ENCODE results near the gene TNFAIP3.
"Not testable (repeated sequence)": the region's sequence is repeated elsewhere in the genome, so short reads cannot be mapped to it uniquely, and the experiment has no call there.

Gene TNFAIP3

DNA sequence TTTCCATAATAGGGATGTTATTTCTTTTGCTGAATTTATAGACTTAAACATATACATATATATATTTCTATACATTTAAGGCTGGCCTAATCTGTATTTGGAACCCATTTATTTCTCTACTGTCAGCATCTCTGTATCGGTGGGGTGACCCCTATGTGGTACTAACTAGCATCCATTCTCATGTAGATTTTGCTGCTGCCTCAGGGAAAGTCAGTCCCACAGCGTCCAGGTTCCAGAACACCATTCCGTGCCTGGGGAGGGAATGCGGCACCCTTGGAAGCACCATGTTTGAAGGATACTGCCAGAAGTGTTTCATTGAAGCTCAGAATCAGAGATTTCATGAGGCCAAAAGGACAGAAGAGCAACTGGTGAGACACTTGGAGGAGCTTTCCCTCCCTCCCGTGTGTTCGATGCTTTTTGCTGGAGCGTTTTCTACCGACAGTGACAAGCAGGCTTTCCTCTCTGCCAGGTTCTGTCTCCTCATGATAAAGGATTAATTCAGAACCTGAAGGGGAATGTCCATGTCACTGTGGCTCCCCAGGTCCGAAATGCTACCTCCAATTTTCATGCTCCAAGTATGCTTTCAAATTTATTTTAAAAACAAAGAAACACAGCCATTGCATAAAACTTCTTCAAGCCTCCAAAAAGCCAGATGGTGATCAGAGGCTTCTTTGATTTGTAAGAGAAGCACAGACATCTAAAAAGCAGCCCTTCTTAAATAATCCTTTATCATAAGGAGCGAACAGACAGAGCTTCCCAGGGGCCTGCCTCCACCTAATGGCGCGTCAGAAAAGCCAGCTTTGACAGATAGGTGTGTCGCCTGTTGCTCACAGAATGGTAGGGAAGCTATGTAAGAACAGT is 13.1 kb downstream of the TNFAIP3 start:
- DNase-seq = no peak

DNA sequence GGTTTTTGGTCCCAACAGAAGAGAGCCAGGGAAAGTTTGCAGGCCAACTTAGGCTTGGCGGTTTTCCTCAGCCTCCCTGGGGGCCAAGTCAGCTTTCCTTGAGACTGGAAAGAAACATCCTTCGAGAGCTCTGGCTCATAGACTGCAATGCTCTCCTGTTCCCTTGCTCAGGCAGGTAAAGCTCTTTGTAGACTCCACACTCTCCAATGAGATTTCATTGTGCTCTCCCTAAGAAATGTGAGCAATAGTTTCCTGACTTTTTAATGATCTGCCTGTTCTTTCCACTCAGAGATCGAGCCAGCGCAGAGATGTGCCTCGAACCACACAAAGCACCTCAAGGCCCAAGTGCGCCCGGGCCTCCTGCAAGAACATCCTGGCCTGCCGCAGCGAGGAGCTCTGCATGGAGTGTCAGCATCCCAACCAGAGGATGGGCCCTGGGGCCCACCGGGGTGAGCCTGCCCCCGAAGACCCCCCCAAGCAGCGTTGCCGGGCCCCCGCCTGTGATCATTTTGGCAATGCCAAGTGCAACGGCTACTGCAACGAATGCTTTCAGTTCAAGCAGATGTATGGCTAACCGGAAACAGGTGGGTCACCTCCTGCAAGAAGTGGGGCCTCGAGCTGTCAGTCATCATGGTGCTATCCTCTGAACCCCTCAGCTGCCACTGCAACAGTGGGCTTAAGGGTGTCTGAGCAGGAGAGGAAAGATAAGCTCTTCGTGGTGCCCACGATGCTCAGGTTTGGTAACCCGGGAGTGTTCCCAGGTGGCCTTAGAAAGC is 13.9 kb downstream of the TNFAIP3 start:
- no peak for DNase-seq

DNA sequence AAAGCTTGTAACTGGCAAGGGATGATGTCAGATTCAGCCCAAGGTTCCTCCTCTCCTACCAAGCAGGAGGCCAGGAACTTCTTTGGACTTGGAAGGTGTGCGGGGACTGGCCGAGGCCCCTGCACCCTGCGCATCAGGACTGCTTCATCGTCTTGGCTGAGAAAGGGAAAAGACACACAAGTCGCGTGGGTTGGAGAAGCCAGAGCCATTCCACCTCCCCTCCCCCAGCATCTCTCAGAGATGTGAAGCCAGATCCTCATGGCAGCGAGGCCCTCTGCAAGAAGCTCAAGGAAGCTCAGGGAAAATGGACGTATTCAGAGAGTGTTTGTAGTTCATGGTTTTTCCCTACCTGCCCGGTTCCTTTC is 14.4 kb downstream of the TNFAIP3 start:
- no peak for DNase-seq

DNA sequence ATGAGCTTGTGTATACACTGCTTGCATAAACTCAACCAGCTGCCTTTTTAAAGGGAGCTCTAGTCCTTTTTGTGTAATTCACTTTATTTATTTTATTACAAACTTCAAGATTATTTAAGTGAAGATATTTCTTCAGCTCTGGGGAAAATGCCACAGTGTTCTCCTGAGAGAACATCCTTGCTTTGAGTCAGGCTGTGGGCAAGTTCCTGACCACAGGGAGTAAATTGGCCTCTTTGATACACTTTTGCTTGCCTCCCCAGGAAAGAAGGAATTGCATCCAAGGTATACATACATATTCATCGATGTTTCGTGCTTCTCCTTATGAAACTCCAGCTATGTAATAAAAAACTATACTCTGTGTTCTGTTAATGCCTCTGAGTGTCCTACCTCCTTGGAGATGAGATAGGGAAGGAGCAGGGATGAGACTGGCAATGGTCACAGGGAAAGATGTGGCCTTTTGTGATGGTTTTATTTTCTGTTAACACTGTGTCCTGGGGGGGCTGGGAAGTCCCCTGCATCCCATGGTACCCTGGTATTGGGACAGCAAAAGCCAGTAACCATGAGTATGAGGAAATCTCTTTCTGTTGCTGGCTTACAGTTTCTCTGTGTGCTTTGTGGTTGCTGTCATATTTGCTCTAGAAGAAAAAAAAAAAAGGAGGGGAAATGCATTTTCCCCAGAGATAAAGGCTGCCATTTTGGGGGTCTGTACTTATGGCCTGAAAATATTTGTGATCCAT is 15.3 kb downstream of the TNFAIP3 start:
- no peak for DNase-seq

DNA sequence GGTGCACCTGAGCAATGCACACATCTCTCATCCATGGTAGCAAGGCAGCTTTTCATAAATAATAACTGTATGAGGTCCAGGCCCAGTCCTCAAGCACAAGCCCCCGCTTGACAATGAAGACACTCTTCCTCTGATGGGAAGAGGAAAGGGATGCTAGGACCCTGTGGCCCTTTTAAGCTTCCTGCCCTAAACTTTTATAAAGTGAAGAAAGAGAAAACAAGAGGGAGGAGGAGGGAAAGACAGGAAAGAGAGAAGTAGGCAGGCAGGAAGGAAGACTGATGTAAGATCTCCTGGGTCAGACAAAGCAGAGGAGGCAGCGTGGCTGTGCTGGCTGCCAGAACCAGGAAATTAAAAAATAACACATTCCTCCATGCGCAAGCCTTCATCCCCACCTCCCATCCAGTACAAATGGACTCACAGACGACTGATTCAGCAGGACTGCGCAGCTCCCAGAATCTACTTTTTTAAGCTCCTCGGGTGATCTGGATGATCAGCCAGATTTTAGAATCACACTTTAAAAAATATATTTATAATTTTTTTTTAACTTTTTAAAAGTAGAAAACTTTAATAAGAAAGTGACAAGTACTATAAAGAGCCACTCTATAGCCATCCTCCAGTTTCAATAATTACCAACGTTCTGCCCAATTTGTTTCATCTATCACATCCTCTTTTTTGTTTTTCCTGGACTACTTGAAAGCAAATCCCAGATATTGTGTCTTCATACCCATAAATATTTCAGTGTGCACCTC is 16.5 kb downstream of the TNFAIP3 start:
- DNase-seq = no peak

DNA sequence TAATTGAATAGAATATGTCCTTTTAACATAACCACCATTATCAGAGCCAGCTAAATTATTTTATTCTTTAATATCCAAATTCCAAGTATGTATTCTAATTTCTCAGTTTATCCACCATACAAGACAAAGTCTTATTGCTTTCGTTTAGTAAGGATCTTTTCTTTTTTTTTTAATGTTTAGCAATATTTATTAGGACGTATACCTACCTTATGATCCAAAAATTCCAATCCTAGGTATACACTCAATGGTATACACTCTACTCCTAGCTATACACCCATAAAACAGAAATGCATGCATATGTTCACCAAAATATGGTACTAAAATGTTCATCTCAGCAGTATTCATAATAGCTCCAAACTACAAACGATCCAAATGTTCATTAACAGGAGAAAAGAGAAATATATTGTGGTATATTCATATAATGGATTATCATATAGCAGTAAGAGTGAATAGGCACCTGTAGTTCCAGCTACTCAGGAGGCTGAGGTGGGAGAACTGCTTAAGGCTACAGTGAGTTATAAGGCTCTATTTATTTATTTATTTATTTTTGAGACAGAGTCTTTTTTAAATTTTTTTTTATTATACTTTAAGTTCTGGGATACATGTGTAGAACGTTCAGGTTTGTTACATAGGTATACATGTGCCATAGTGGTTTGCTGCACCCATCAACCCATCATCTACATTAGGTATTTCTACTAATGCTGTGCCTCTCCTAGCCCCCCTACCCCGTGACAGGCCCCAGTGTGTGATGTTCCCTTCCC is 17.3 kb downstream of the TNFAIP3 start:
- no peak for DNase-seq

DNA sequence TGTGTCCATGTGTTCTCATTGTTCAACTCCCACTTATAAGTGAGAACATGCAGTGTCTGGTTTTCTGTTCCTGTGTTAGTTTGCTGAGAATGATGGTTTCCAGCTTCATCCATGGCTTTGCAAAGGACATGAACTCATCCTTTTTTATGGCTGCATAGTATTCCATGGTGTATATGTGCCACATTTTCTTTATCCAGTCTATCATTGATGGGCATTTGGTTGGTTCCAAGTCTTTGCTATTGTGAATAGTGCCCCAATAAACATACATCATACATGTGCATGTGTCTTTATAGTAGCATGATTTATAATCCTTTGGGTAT is 17.8 kb downstream of the TNFAIP3 start:
- not testable (repeated sequence) for DNase-seq

DNA sequence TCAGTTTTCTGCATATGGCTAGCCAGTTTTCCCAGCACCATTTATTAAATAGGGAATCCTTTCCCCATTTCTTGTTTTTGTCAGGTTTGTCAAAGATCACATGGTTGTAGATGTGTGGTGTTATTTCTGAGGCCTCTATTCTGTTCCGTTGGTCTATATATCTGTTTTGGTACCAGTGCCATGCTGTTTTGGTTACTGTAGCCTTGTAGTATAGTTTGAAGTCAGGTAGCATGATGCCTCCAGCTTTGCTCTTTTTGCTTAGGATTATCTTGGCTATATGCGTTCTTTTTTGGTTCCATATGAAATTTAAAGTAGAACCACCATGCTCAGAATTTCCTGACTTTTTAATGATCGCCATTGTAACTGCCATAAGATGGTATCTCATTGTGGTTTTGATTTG is 19.2 kb downstream of the TNFAIP3 start:
- not testable (repeated sequence) for DNase-seq

DNA sequence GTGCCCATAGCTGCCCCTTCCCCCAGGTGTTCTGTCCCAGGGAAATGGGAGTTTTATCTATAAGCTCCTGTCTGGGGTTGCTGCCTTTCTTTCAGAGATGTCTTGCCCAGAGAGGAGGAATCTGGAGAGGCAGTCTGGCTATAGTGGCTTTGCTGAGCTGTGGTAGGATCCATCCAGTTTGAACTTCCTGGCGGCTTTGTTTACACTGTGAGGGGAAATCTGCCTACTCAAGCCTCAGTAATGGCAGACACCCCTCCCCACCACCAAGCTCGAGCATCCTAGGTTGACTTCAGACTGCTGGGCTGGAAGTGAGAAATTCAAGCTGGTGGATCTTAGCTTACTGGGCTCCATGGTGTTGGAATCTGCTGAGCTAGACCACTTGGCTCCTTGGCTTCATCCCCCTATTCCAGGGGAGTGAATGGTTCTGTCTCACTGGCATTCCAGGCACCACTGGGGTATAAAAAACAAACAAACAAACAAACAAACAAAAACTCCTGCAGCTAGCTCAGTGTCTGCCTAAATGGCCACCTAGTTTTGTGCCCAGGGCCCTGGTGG is 24.0 kb downstream of the TNFAIP3 start:
- DNase-seq = no peak

DNA sequence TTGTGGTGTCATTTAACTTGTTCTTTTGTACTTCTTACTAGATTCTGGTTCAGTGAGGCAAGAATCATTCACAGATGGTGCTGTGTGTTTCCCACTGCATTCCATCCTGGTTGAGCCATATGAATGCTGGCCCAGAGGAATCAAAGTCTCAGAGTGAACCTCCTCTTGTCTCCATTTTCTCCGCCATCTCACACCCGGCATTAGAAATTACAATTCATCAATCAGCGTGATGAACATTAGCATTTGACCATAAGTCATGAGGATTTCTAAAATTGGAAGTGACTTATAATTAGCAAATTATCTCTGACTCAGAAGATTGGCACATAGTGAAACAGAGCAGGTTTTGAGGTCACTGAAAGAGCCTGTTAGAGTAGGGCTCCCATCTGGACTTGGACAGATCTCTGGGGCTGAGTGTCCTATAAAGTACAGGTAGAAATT is 25.2 kb downstream of the TNFAIP3 start:
- no peak for DNase-seq

DNA sequence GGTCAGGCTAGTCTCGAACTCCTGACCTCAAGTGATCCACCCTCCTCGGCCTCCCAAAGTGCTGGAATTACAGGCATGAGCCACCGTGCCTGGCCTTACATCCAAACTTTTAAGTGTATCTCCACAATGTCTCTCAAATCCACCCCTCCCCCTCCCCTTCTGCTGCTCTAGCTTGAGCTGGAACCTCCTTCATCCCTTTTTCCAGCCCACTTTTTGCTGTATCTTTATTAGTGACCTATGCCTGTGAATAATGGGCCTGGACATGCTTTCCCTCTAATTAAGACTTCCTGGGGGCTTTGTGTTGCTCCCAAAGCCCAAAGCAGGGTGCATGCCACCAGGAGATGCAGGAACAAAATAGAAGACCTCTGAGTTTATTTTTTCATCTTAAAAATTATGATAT is 26.1 kb downstream of the TNFAIP3 start:
- no peak for DNase-seq

DNA sequence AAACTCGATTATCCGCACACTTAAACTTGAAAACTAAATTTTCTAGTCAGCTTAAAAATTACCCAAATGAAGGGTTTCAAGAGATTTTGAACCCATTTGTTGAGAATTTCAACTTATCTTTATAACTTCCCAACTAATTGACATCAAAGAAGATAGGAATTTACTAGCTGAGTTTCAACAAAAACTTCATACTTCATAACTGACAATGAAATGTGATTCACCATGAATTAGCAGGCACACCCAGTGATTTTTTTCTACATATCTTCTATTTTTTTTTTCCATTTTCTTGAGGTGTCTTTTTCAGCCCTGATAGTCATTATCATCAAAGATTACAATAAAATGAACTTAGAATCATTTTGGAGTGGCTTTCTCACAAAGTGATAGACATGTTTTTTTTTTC is 26.7 kb downstream of the TNFAIP3 start:
- no peak for DNase-seq

DNA sequence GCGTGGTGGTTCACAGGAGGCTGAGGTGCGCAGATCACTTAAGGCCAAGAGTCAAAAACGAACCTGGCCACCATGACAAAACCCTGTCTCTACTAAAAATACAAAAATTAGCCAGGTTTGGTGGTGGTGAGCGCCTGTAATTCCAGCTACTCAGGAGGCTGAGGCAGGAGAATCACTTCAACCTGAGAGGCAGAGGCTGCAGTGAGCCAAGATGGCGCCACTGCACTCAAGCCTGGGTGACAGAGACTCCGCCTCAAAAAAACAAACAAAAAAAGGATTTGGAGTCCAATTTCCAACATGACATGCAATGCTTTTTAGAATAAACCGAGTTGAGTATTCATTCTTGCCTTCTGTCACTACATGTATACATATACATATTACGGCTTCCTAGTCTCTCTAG is 27.3 kb downstream of the TNFAIP3 start:
- not testable (repeated sequence) for DNase-seq

DNA sequence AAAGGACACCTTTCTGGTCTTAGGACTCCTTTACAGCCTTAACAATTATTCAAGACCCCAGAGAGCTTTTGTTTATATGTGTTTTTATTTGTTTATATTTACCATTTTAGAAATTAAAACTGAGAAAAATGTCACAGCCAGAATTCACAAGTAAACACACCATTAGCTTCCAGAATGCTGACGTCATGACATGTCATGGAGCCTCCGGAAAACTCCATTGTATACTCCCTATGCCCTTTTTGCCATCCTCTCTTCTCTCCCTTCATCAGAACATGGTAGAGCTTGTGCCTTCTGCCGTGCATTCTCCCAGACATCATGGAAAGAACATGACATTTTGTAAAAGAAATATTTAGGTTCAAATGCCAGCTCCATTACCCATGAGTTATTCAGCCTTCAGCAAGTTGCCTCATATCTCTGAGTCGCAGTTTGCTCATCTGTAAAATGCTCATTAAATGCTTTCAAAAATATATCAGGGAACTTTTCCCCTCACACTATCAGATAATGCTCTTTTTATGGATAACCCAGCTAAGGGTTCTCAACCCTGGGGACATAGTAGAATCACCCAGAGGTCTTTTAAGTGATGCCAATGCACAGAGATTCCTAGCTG is 27.8 kb downstream of the TNFAIP3 start:
- no peak for DNase-seq

DNA sequence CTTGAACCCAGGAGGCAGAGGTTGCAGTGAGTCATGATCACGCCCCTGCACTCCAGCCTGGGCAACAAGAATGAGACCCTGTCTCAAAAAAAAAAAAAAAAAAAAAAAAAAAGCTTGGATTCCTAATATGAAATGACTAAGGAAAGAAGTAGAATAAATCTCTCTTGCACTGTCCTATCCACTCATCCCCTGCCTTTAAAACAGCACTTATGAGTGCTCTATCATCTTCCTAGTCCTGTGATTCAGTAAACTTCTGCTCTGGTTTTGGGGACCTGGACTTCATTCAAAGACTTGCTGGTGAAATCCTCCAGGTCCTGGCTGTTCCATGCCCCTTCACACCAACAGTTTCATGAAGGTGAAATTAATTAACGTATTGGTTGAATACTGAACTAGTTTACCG is 29.6 kb downstream of the TNFAIP3 start:
- DNase-seq = no peak

DNA sequence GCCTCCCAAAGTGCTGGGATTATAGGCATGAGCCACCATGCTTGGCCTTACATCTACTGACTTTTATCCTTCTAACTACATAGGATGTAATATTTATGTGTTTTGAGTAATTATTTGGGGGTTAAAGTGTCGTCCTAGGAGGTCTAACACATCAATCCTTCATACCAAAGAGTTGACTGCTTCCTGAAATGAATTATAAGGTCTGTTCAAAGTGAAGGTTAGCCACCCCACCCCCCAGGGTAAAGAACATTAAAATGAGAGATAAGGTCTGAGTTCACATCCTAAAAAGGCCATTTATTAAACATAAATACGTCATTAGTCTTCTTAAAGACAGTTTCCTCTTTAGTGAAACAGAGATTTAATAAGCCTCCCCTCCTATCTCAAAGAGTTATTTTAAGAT is 33.8 kb downstream of the TNFAIP3 start:
- no peak for DNase-seq

DNA sequence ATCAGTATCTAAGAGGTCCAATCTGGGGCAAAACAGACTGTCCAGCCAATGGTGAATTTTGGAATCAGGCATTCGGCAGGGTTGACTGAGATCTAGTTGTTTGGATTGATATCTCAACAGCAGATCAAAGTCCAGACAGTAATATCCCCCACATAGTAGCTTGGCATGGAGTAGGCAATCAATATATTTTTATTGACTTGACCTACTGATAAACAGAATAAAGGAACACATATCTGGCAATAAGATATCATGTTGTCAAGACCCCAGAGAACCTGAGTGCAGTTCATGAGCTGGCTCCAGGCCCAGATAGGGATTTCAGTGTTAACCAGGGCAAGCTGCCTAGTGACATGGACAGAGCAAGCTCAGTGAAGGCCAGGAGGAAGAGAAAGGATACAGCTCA is 34.4 kb downstream of the TNFAIP3 start:
- no peak for DNase-seq

DNA sequence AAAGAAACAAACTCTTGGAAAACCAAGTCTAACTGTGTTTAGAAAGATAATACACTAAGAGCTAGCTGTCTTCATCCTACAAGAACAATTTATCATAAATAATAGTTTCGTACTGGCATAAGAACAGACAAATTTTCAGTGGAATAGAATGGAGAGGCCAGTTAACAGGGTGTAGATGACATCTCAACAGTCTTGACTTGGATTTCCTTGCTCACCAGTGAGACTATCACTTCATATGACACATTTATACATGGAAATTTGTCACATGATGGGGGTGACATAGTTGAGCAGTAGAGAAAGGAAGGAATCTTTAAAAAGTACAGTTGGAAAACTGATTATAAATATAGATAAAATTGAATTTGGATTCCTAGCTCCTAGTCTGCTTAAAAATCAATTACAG is 35.6 kb downstream of the TNFAIP3 start:
- DNase-seq = no peak

DNA sequence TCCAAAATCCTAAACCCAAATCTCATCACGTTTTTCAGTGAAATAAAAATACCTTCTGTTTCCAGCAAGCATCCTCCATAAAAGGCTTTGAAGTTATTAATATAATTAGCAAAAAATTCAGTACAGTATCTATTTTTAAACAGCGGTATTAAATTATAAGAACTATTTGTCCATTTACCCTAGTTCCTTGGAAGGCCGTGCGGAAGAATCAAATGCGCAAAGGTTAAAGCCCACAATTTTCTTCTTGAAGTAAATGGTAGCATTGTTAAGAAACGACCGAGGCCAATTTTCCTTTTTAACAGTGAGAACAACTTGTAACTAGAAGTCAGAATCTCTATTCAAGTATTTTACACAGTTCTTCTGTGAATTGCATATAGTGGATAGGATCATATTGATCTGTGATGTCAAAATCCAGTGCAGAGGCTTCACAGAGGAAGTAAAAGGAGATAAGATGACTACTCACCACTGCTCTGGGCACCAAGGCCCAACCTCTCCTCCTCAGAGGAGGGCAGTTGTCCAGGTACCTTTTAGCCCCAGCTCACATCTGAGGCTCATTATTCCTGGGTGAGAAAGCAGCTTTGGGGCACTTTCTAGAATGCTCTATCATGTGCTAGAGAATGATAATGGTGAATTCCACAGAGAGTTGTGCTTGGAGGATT is 36.3 kb downstream of the TNFAIP3 start:
- no peak for DNase-seq

DNA sequence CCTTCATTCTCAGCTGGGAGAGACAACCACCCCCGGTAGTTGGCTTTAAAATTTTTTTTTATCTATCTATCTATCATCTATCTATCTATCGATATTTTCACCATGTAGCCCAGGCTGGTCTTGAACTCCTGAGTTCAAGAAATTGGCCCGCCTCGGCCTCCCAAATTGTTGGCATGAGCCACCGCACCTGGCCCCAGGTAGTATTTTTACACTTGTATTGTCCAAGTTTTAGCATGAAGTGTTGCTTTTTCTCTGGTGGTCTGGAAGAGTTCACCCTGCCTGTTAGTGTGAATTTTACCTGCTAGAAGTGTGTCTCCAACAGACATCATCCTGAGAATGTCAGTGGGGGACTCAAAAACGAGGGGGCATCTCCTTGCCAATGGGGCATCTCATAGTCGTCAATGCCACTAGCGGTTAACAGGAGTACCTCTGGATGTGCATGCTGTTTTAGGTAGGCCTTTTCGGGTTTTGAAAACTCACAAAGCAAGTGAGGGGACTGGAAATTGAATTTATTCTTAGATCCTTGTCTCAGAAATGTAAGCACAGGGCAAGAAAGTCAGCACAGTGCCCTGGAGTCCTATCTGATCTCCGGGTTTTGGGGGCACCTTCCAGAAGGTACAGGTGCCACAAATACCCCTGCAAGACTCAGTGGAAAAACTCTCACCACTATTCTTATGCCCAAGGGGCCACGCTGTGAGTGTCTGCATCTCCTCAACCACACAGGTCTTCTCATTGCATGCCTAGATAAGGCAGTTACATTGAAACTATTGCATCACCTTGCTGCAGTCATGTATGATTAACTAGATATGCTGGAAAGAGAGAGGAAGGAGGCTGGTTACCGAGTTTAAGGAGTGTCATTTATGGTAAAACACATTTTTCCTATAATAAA is 37.1 kb downstream of the TNFAIP3 start:
- no peak for DNase-seq

All from NCI-H748 treated with DMSO at 0.1 percent for 48 hours (cell line).